ENCODE measurements around the gene TXNDC11.
"Not testable (repeated sequence)": the region's sequence is repeated elsewhere in the genome, so short reads cannot be mapped to it uniquely, and the experiment has no call there.

- not testable (repeated sequence) for TF ChIP-seq POLR2A (conservative IDR thresholded peaks at IDR 0.05); SIN3A (IDR thresholded peaks at IDR 0.05; ENCODE audit: borderline replicate concordance in 2 of 2, control insufficient read depth in 1 of 2, low read depth in 2 of 2, low read length in 2 of 2); NR3C1 (CRISPR knock-in tag; IDR thresholded peaks at IDR 0.05); MAFK (IDR thresholded peaks at IDR 0.05; ENCODE audit: low read length); ZBTB43 (CRISPR knock-in tag; IDR thresholded peaks at IDR 0.05); TEAD4 (IDR thresholded peaks at IDR 0.05; ENCODE audit: low read length); TEAD4 (CRISPR knock-in tag; IDR thresholded peaks at IDR 0.05; ENCODE audit: borderline replicate concordance)
Observed at GRCh38 chr16:11784980-11785599, 42.4 kb upstream of the TXNDC11 start.
